CD1c-positive myeloid dendritic cell (primary cell): ENCODE results near the gene LMO2.
A peak's percentile ranks its signal among the peaks of the same experiment; 100 is the strongest.

Experiments
- DNase-seq: peaks from one replicate; pipeline ENCODE4 v3.0.0-alpha.2; 2016; ENCODE audit errors: extremely low spot score

The LMO2 gene

DNA sequence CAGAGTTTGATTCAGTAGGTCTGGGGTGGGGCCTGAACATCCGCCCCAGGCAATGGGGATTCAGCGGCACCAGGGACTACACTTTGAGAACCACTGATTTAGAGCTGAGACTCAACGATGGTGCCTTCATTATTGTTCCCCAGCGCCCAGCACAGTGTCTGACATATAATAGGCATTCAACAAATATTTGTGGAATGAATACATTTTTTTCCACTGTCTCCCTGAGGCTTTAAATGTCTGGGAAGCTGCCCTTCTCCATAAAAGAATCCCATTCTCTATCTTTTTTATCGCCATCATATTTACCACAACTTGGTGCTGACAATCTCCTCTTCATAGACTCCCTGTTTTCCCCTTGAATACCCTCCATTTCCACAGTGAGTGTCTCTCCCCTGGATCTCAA lies 23.6 kb upstream of the LMO2 start:
- no peak for DNase-seq

DNA sequence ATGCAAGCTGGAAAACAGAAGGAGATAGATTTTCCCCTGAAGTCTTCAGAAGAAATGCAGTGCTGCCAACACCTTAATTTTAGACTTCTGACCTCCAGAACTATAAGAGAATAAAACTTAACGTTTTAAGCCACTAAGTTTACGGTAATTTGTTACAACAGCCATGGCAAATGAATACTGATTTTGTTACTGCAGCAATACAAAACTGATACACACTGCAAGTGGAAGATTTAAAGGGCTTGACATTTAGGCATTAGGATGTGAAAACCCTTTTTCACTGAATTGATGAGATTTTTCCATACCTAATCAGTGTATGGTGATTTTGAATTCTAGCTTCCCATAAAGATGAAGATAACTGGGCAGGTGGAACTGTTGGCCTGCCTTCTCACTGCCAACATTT lies 22.1 kb upstream of the LMO2 start:
- DNase-seq: no peak

DNA sequence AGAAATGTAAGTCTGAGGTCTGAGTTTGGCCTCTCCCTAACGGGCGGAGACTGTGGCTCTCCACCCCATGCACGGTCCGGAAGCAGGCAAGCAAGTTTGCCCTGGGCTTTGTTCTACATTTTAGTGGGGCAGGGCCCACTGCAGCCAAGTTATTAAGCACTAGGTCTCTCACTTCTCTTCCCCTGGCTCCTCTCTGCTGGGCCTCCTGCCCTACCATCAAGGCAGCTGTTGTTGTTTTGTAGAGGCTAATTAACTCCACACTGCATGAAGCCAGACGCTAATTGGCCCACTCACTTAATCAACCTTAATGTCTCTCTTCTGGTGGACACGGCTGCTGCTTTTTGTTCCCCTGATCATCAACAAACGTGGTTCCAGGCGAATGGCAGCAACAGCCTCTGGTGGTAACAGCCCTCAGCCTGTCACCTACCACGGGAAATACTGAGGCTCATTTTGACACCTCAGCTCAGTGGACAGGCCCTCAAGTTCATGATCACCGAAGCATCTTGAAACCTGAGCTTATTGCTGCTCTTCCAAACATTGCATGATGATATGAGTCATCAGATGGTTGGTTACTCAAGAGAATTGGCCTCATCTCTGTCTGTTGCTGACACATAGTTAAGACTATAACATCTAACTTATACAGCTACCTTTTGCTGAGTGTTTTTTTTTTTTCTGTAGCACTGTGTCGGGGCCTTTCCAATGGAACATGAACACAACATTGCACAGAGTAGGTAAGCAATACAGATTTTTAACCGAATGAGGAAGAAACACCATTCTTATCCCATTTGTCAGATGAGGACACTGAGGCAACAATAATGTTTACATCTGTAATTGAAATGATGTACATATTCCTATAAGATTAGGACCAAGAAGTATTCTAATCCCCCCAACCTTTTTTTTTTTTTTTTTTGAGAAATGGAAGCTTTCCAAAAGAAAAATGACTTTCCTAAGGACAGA lies 20.8 kb upstream of the LMO2 start:
- DNase-seq: peak; percentile 79

DNA sequence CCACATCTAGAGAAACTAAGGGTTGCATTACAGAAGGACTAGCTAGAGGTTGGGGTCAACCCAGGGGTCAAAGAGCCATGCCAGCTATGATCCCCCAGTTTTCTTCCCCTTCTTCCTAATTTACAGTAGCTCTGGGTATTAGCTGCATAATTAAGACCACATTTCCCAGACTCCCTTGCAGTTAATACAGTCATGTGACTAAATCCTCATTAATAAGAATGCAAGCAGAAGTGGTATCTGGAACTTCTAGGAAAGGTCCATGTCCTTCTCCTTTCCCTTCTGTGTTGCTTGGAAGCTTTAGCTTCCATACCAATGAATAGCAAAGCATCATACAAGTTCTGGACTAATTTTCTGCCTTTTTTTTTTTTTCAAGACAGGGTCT lies 19.1 kb upstream of the LMO2 start:
- DNase-seq: peak; percentile 36

DNA sequence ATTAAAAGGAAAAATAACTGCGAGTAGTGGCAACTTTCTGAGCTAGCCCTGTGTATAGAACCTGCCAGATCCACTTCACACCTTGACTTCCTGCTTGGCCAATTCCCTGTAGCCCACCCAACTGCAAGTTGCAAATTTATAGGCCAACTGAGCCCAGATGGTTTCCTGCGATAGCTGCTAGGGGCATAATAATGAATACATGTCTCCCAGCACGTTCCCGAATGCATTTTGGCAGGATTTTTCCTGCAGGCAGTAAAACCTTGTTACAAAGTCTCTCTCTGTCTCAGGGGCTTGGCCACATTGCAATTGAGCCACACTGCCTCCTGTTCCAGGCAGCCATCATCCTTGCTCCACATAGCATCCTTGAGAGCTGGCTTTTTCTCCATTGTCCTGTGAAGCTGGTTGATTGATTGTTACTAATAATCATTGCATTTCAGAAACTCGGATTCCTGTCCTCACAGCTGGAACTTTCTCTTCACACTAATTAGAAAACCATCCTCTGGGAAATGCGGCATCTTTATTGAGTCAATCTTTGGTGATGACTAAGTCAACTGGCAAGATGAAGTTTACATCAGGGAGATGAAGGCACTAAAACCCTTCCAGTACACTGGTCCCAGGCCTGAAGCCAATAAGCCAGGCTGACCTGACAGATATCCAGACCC lies 18.6 kb upstream of the LMO2 start:
- DNase-seq: no peak

GRCh38 chr11:33909552-33909951 lies 17.7 kb upstream of the LMO2 start:
- no peak for DNase-seq

DNA sequence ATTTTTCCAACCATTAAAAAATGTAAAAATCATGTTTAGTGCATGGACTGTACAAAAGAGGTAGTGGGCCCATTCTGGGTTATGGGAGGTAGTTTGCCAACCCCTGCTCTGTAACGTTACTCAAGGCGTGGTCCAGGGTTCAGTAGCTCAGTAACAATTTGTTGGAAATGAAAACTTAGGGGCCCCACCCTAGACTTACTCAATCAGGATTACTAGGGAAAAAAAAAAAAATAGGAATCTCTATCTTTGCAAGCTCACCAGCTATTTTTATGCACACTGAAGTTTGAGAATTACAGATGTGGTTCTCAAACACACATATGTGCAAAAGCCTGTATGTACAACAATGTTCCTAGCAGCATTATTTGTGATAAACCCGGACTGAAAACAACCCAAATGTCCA lies 17.3 kb upstream of the LMO2 start:
- peak; percentile 22 for DNase-seq

GRCh38 chr11:33907421-33907820 lies 15.5 kb upstream of the LMO2 start:
- peak; percentile 73 for DNase-seq

DNA sequence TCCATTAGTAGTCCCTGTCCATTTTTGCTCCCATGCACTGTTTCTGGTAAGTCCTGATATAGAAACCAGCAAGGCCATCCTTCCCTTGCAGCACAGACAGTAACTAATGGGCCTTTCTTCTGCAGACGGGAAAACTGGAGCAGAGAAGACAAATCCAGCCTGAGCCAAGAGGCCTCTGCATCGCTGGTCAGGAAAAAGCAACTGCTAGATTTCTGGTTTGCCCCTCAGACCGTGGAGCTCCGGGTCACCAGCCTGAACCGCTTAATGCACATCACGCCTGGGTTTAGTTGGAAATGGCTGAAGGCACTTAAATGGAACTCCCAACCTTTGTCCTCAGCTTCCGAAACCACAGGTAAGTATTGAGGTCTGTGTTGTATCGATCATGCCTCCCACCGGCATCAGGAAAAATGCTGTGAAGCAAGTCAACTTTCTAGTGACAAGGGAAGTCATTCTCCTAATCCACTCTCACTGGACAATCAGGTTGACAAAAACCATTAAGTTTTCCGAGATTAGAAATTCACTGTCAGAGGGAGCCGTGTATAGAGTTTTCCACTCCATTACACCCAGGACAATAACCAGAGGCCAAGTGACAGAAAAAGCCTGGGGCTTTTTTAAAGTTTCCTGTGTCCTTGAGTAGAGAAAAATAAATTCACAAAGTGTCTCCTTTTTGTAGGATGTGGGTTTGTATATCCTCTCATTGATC lies 14.8 kb upstream of the LMO2 start:
- DNase-seq: no peak

DNA sequence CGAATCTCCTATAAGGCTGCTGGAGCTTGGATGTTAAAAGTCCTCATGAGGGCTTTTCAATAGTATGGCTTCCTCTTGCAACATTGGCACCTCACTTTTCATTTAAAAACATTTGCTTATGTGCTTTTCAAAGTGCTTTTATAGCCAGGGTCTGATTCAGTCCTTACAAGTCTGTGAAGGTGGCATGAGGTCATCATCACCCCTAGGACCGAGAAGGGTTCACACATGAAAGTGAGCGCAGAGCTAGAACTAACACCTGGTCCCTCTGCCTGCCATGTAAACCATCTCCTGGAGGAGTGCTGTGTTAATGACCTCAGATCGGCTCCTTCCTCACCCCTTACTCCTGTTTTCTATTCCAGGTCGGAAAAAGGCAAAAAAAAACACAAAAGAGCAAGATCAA lies 12.2 kb upstream of the LMO2 start:
- DNase-seq: no peak

DNA sequence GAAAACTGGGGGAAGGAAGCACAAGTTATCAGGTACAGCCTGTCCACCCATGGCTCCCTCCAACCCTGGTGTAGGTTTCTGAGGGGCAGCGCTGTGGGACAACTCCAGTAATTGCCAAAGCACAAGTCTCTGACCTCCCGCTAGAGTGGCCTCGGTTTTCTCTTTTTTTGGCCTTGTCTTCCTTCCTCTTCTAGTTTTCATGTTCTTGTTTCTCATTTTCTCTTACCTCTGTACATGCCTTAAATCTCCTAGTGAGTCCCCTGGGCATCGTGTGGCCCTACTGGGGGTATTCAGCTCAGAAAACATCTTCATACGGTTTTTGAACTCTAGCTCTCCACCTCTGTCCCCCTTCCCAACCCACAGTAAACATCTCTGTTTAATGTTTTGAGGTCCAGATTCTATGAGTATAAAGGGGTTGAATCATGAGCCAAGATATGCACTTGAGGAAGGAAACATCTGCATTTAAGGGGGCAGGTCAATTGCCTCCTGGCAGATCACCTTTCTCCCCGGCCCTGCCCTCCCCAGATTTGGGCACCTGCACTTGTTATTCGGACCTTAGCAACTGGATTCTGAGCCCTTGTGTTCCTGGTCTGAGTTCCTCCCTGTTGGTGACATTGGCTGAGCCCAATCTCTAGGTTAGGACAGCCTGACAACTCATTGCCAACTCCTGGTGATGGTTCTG lies 8.4 kb upstream of the LMO2 start:
- no peak for DNase-seq

GRCh38 chr11:33899400-33900037 lies 7.6 kb upstream of the LMO2 start:
- DNase-seq: no peak

DNA sequence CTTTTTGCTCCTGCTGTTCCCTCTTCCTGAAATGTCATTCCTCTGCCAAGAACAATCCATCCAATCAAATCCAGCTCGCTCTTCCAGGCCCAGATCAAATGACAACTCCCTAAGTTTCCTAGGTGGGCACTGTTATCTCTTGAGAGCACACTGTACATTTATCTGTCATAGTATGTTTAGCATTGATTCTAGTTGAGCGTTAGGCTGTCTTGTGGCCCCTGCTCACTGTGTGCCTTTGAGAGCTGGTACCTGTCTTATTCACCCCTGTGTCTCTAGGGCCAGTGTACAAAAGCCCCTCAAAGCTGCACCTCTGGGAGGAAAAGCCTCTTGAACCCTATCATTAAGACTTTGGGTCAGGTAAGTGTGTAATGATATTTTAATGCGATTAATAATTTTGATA lies 7.1 kb upstream of the LMO2 start:
- no peak for DNase-seq

GRCh38 chr11:33897761-33898375 lies 6.0 kb upstream of the LMO2 start:
- no peak for DNase-seq

GRCh38 chr11:33896911-33897310 lies 5.0 kb upstream of the LMO2 start:
- DNase-seq: no peak

DNA sequence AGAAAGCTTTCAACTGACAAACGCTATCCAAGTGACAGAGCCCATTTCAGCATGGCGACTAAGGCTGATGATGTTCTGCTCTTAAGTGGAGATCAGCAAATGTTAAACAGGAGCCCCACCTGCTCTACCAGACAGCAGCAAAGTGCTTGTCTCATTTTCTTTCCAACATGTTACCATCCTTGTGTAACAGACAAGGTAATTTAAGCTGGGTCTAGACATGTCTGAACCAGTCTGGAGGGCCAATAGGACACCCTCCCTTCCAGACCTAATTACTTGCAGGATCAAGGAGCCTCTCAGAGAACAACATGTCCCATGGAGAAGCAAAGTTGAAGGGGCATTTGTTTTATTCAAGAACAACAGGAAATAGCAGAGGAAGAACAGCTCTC lies 3.9 kb upstream of the LMO2 start:
- DNase-seq: no peak

DNA sequence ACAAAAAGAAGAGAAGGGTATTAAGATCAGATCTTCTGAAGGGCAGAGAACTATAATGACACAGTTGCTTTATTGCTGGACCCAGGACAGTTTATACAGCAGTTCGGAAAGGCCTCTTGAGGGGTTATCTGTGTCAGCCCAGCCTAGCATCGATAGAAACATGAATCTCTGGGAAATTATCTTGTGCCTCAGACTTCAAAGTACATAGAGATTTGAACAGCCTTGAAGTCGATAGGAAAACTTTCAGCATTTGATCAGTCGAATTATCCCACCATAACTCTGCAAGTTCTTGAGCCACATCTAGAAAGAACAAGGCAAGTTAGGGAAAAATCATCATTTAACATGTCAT lies 2.5 kb upstream of the LMO2 start:
- no peak for DNase-seq

- peak; percentile 91 for DNase-seq
Measured at GRCh38 chr11:33893711-33894397, 2.0 kb upstream of the LMO2 start.

- DNase-seq: peak; percentile 71
Measured at GRCh38 chr11:33892906-33893594, 1.2 kb upstream of the LMO2 start.

DNA sequence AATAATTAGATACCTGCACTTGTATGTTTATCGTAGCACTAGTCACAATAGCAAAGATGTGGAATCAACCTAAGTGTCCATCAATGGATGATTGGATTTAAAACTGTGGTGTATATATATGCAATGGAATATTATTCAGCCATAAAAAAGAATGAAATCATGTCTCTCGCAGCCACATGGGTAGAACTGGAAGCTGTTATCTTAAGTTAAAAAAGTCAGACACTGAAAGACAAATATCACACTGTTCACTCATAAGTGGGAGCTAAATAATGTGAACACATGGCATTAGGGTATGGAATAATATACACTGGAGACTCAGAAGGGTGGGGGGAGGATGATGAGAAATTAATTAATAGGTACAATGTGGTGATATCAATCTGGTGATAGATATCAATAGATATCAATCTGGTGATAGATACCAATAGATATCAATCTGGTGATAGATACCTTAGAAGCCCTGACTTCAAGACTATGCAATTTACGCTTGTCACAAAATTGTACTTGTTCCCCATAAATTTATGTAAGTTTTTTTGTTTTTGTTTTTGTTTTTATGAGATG lies 2.0 kb downstream of the LMO2 start:
- DNase-seq: no peak
